SK-N-SH (cell line): ENCODE data around the gene PPM1E. TPM values are rescaled to one million over a fixed set of nuclear protein-coding genes. Genes with fewer than 3 reads are reported as not detected.

Experiments used
- CTCF ChIA-PET: fragments of 300-600, 350-600 bp; formaldehyde crosslinking; extraction: SDS; loops from one replicate; lab custom pipeline; 2021; lab: Yijun Ruan, JAX
- POLR2A ChIA-PET: fragments of 350-600 bp; sonication (Branson Sonifier 250); formaldehyde crosslinking; extraction: SDS; loops from one replicate; lab custom pipeline; 2020; ENCODE audit warnings: antibody characterized with exemption, inconsistent platforms; lab: Yijun Ruan, JAX
- DNase-seq: peaks from one replicate; pipeline ENCODE4 v3.0.0; 2012
- H2AFZ ChIP-seq: fragments of 200-600 bp; sonication (generic); 2 replicates; pipeline ENCODE4 v1.8.1; 2016; ENCODE audit warnings: antibody characterized with exemption, mild to moderate bottlenecking, low read depth
- H3F3A ChIP-seq: fragments of 200-600 bp; sonication (generic); replicated peaks from 2 replicates; pipeline ENCODE3; 2016; ENCODE audit warnings: antibody characterized with exemption, mild to moderate bottlenecking; ENCODE audit not compliant: insufficient read depth
- H3K27ac ChIP-seq, 2 experiments: fragments of 200-500 bp in 1 of 2; fragments of 200-600 bp in 1 of 2; sonication (Bioruptor generic) in 1 of 2; sonication (generic), shearing (Covaris generic) in 1 of 2; 2 replicates each; pipeline versions ENCODE4 v1.5.1 to v1.6.1; 2014 to 2016; ENCODE audit warnings: low read depth in 2 of 2, inconsistent platforms in 1 of 2, low read length in 1 of 2, mild to moderate bottlenecking in 1 of 2, mixed read lengths in 1 of 2
- H3K27me3 ChIP-seq: fragments of 200-600 bp; sonication (generic), shearing (Covaris generic); 2 replicates; pipeline ENCODE4 v1.6.1; 2016; ENCODE audit warnings: mixed run types; ENCODE audit not compliant: insufficient read depth
- H3K36me3 ChIP-seq, 2 experiments: fragments of 200-500 bp in 1 of 2; fragments of 200-600 bp in 1 of 2; sonication (Bioruptor generic) in 1 of 2; sonication (generic) in 1 of 2; replicated peaks in 1 of 2; 2 replicates each; pipeline versions ENCODE3 to v1.5.1; 2014 to 2016; ENCODE audit warnings: low read length in 1 of 2, mild to moderate bottlenecking in 1 of 2; ENCODE audit not compliant: insufficient read depth in 2 of 2, control insufficient read depth in 1 of 2
- H3K4me1 ChIP-seq, 2 experiments: fragments of 200-500 bp in 1 of 2; fragments of 200-600 bp in 1 of 2; sonication (Bioruptor generic) in 1 of 2; sonication (generic), shearing (Covaris generic) in 1 of 2; 2 replicates each; pipeline versions ENCODE4 v1.5.1 to v1.6.1; 2014 to 2016; ENCODE audit warnings: low read depth in 1 of 2, low read length in 1 of 2, mixed run types in 1 of 2; ENCODE audit not compliant: insufficient read depth in 2 of 2, control insufficient read depth in 1 of 2
- H3K4me2 ChIP-seq: fragments of 200-600 bp; sonication (generic), shearing (Covaris generic); 2 replicates; pipeline ENCODE4 v1.6.1; 2017; ENCODE audit warnings: mixed run types
- H3K4me3 ChIP-seq, 2 experiments: fragments of 200-500 bp in 1 of 2; fragments of 200-600 bp in 1 of 2; sonication (Bioruptor generic) in 1 of 2; sonication (generic), shearing (Covaris generic) in 1 of 2; 2 replicates each; pipeline versions ENCODE4 v1.5.1 to v1.8.1; 2014 to 2016; ENCODE audit warnings: low read depth in 2 of 2, inconsistent platforms in 1 of 2, low read length in 1 of 2, mild to moderate bottlenecking in 1 of 2, mixed read lengths in 1 of 2, moderate library complexity in 1 of 2
- H3K79me2 ChIP-seq: fragments of 200-600 bp; sonication (generic); 2 replicates; pipeline ENCODE4 v1.8.1; 2017; ENCODE audit warnings: mild to moderate bottlenecking; ENCODE audit not compliant: insufficient read depth
- H3K9ac ChIP-seq: fragments of 200-600 bp; sonication (generic); 2 replicates; pipeline ENCODE4 v1.6.1; 2017; ENCODE audit warnings: mixed run types
- H3K9me2 ChIP-seq: fragments of 200-600 bp; sonication (generic); 2 replicates; pipeline ENCODE4 v1.6.1; 2017; ENCODE audit warnings: mixed run types
- H3K9me3 ChIP-seq: fragments of 200-600 bp; sonication (generic); 2 replicates; pipeline ENCODE4 v1.6.1; 2017; ENCODE audit warnings: mixed run types, mild to moderate bottlenecking, moderate library complexity
- H4K20me1 ChIP-seq: fragments of 200-600 bp; sonication (generic); 2 replicates; pipeline ENCODE4 v1.6.1; 2017; ENCODE audit warnings: mild to moderate bottlenecking, mixed run types; ENCODE audit not compliant: insufficient read depth
- CTCF ChIP-seq: fragments of 200-600 bp; sonication (generic); IDR thresholded peaks from 2 replicates; pipeline ENCODE4 v1.6.1; 2017; ENCODE audit warnings: antibody characterized with exemption, mild to moderate bottlenecking, moderate library complexity
- EP300 ChIP-seq, 2 experiments: IDR thresholded peaks; 2 replicates each; pipeline versions ENCODE4 v1.4.0 to v1.6.1; 2012; ENCODE audit warnings: borderline replicate concordance in 1 of 2, low read depth in 1 of 2, low read length in 1 of 2
- FOXJ3 ChIP-seq: sonication (generic); formaldehyde crosslinking; IDR thresholded peaks from 2 replicates; pipeline ENCODE4 v1.5.1; 2020; ENCODE audit warnings: mild to moderate bottlenecking, missing genetic modification reagents
- FOXM1 ChIP-seq: IDR thresholded peaks from 2 replicates; pipeline ENCODE4 v1.4.0; 2012; ENCODE audit warnings: low read depth, mild to moderate bottlenecking
- GATA2 ChIP-seq: sonication (generic); formaldehyde crosslinking; IDR thresholded peaks from 2 replicates; pipeline ENCODE4 v1.5.0; 2020; ENCODE audit warnings: mild to moderate bottlenecking, missing genetic modification reagents
- IRF3 ChIP-seq: fragments of 150-350 bp; IDR thresholded peaks from 2 replicates; pipeline ENCODE4 v1.6.1; 2016; ENCODE audit warnings: mild to moderate bottlenecking, low read depth, low read length
- JUND ChIP-seq: IDR thresholded peaks from 2 replicates; pipeline ENCODE4 v1.4.0; 2012
- MXI1 ChIP-seq: IDR thresholded peaks from 2 replicates; pipeline ENCODE4 v1.6.1; 2012; ENCODE audit warnings: mild to moderate bottlenecking, low read depth, low read length, improper control_type of control experiment
- NRF1 ChIP-seq: IDR thresholded peaks from 2 replicates; pipeline ENCODE4 v1.6.1; 2012; ENCODE audit warnings: low read depth, mild to moderate bottlenecking, low read length
- PBX3 ChIP-seq: IDR thresholded peaks from 2 replicates; pipeline ENCODE4; 2012
- POLR2AphosphoS5 ChIP-seq: IDR thresholded peaks from 2 replicates; pipeline ENCODE4 v1.6.1; 2012; ENCODE audit warnings: low read depth, low read length
- RAD21 ChIP-seq: IDR thresholded peaks from 2 replicates; pipeline ENCODE4 v1.6.1; 2012; ENCODE audit warnings: mild to moderate bottlenecking, low read length
- RCOR1 ChIP-seq: fragments of 150-350 bp; IDR thresholded peaks from 2 replicates; pipeline ENCODE4 v1.6.1; 2017; ENCODE audit warnings: antibody characterized with exemption, low read length
- RFX5 ChIP-seq: IDR thresholded peaks from 2 replicates; pipeline ENCODE4 v1.6.1; 2012; ENCODE audit warnings: mild to moderate bottlenecking, improper control_type of control experiment, low read length
- RXRA ChIP-seq: IDR thresholded peaks from 2 replicates; pipeline ENCODE4 v1.4.0; 2012; ENCODE audit warnings: low read depth, mild to moderate bottlenecking, borderline replicate concordance
- USF1 ChIP-seq: IDR thresholded peaks from 2 replicates; pipeline ENCODE4 v1.4.0; 2012; ENCODE audit warnings: low read depth, borderline replicate concordance
- USF2 ChIP-seq: fragments of 150-350 bp; IDR thresholded peaks from 2 replicates; pipeline ENCODE4 v1.6.1; 2017; ENCODE audit warnings: antibody characterized with exemption, low read length, low read depth, borderline replicate concordance
- WGBS: methylation state at CpG from one replicate; pipeline ENCODE4 v1.1.6; 2017; ENCODE audit warnings: low lambda C conversion rate; 5-methylcytosine and 5-hydroxymethylcytosine counted together
- polyA plus RNA-seq, 3 experiments: library from polyadenylated mRNA; depleted of rRNA; stranded (reverse); fragments of >200 nt; gene quantifications; 2 replicates each; pipeline ENCODE4 v1.2.3, GENCODE V29; 2012

Gene PPM1E
- polyA plus RNA-seq, 1 of the 3 experiments (the other 2 are of a cell fraction), result 0.08 TPM

- POLR2A ChIA-PET, result no interaction called here
- TF ChIP-seq FOXJ3 (CRISPR knock-in tag), result no peak
- TF ChIP-seq JUND, result no peak
- TF ChIP-seq MXI1, result no peak
- TF ChIP-seq FOXM1, result no peak
- no peak for TF ChIP-seq USF2
- TF ChIP-seq EP300 (IDR thresholded peaks at IDR 0.05; ENCODE audit: borderline replicate concordance in 1 of 2, low read depth in 1 of 2, low read length in 1 of 2), result no peak
These were observed 157.9 kb downstream of the PPM1E start for GRCh38 chr17:58913552-58913951.

GRCh38 chr17:58913971-58914769, 158.5 kb downstream of the PPM1E start:
- no peaks in the 10 kb centered on the region for H3K9me3 ChIP-seq
- no peak overlapping the region for H3K4me2 ChIP-seq
- no peaks in the 10 kb centered on the region for H3K79me2 ChIP-seq
- H3F3A ChIP-seq, result no peaks in the 10 kb centered on the region
- H3K27ac ChIP-seq, result no peak overlapping the region
- H3K9ac ChIP-seq, result no peak overlapping the region
- H3K9me2 ChIP-seq, result no peaks in the 10 kb centered on the region
- H4K20me1 ChIP-seq, result no peaks in the 10 kb centered on the region
- no peak for DNase-seq
- no peak overlapping the region for H2AFZ ChIP-seq
- no peak overlapping the region for H3K4me3 ChIP-seq
- ChIA-PET POLR2A (no interaction called here), CTCF (no interaction called here)
- no peaks in the 10 kb centered on the region for H3K4me1 ChIP-seq
- no peaks in the 10 kb centered on the region for H3K36me3 ChIP-seq
- H3K27me3 ChIP-seq, result no peaks in the 10 kb centered on the region
- 16% methylated on average over 2 of the region's 2 CpGs for WGBS
- no peak for TF ChIP-seq USF2
- no peak for TF ChIP-seq GATA2 (CRISPR knock-in tag)
- no peak for TF ChIP-seq RFX5
- no peak for TF ChIP-seq RCOR1
- no peak for TF ChIP-seq IRF3
- TF ChIP-seq NRF1, result no peak
- TF ChIP-seq POLR2AphosphoS5, result no peak
- TF ChIP-seq FOXM1, result no peak
- TF ChIP-seq CTCF, result no peak
- no peak for TF ChIP-seq RXRA
- no peak for TF ChIP-seq PBX3
- no peak for TF ChIP-seq USF1
- TF ChIP-seq RAD21, result no peak

More at GRCh38 chr17:58913552-58913951, 157.9 kb downstream of the PPM1E start:
- Histone ChIP-seq H3K9me3 (no peaks in the 10 kb centered on the region), H4K20me1 (no peaks in the 10 kb centered on the region), H3K27ac (no peak overlapping the region), H3K79me2 (no peaks in the 10 kb centered on the region), H2AFZ (no peak overlapping the region), H3K9me2 (no peaks in the 10 kb centered on the region), H3K27me3 (no peaks in the 10 kb centered on the region), H3K4me3 (no peak overlapping the region), H3K4me2 (no peak overlapping the region), H3K9ac (no peak overlapping the region), H3F3A (no peaks in the 10 kb centered on the region), H3K4me1 (no peaks in the 10 kb centered on the region), H3K36me3 (no peaks in the 10 kb centered on the region)
- no peak for DNase-seq
- CTCF ChIA-PET, result interaction anchor here (0.7 to 1.4 kb wide), 3 partner anchors 36 to 326 kb away, joined by 3 read pairs; no protein-coding TSS in a partner anchor
